NB4 (cell line): Measurements from ENCODE around the gene RNF126.

Source experiments
- CTCF ChIP-seq: IDR thresholded peaks from one replicate; pipeline ENCODE4 v1.5.1; 2012; ENCODE audit warnings: low read depth, low read length
- POLR2A ChIP-seq: IDR thresholded peaks from 2 replicates; pipeline ENCODE4 v1.6.1; 2011; ENCODE audit warnings: mild to moderate bottlenecking; ENCODE audit not compliant: insufficient read length; ENCODE audit errors: extremely low read depth

- TF ChIP-seq CTCF (no peak), POLR2A (no peak)
Observed at GRCh38 chr19:609004-609346, 54.0 kb downstream of the RNF126 start.
